Forelimb muscle (tissue), 1 donor: ENCODE results near the gene LY6G5C. TPM values are rescaled to one million over a fixed set of nuclear protein-coding genes. Genes with fewer than 3 reads are reported as not detected.

Source experiments
- DNase-seq: peaks from one replicate; pipeline ENCODE4 v3.0.0-alpha.2; 2013; ENCODE audit warnings: low read depth
- polyA plus RNA-seq: library from polyadenylated mRNA; unstranded; fragments of 120-200 nt; gene quantifications from one replicate; pipeline ENCODE4 v1.2.1, GENCODE V29; 2013; ENCODE audit not compliant: insufficient read length

The LY6G5C gene
- 2.7 TPM for polyA plus RNA-seq

GRCh38 chr6:31680226-31681134 is at the start of gene LY6G5C:
Gene LY6G5C, minus strand, starts transcription at chr6:31681067. Its CDS starts 694 bp downstream, at chr6:31680373.
- peak; percentile 77 for DNase-seq

GRCh38 chr6:31729979-31730630 is 49.2 kb upstream of the LY6G5C start:
- peak; percentile 74 for DNase-seq

- peak; percentile 87 for DNase-seq
Measured at GRCh38 chr6:31729515-31729978, 48.7 kb upstream of the LY6G5C start.

GRCh38 chr6:31728767-31729514 is 48.1 kb upstream of the LY6G5C start, which contains the start of gene DDAH2:
Gene DDAH2, minus strand, starts transcription at chr6:31729299. Its CDS starts 138 bp downstream, at chr6:31729161.
- DNase-seq: no peak

- no peak for DNase-seq
Measured at GRCh38 chr6:31727717-31728671, 47.1 kb upstream of the LY6G5C start.

- no peak for DNase-seq
Measured at GRCh38 chr6:31727034-31727716, 46.3 kb upstream of the LY6G5C start.

- DNase-seq: no peak
Measured at GRCh38 chr6:31725502-31726350, 44.9 kb upstream of the LY6G5C start.

- no peak for DNase-seq
Measured at GRCh38 chr6:31723980-31724691, 43.3 kb upstream of the LY6G5C start.

- no peak for DNase-seq
Measured at GRCh38 chr6:31723245-31723979, 42.5 kb upstream of the LY6G5C start, which contains the start of gene MPIG6B. Gene MPIG6B, plus strand, starts transcription at chr6:31723373. Its CDS starts 11 bp downstream, at chr6:31723384.

GRCh38 chr6:31722173-31722572 is 41.3 kb upstream of the LY6G5C start:
- no peak for DNase-seq

- no peak for DNase-seq
Measured at GRCh38 chr6:31721351-31722020, 40.6 kb upstream of the LY6G5C start, which contains the start of gene LY6G6C. Gene LY6G6C, minus strand, starts transcription at chr6:31721746. Its CDS starts 67 bp downstream, at chr6:31721679.

GRCh38 chr6:31720196-31720770 is 39.4 kb upstream of the LY6G5C start:
- DNase-seq: no peak

- DNase-seq: no peak
Measured at GRCh38 chr6:31719001-31719400, 38.1 kb upstream of the LY6G5C start.

GRCh38 chr6:31718265-31718664 is 37.4 kb upstream of the LY6G5C start:
- no peak for DNase-seq

- DNase-seq: no peak
Measured at GRCh38 chr6:31717499-31718222, 36.8 kb upstream of the LY6G5C start.
